Neuronal stem cell (in vitro differentiated cells): ENCODE data around the gene PNPLA7.
"Not testable (repeated sequence)": the region's sequence is repeated elsewhere in the genome, so short reads cannot be mapped to it uniquely, and the experiment has no call there.

Experiments
- DNase-seq: peaks from one replicate; pipeline ENCODE4 v3.0.0-alpha.2; 2013; ENCODE audit warnings: low spot score
- H2AFZ ChIP-seq: one replicate; pipeline ENCODE4 v1.6.1; 2013; ENCODE audit warnings: mild to moderate bottlenecking, low read length, inconsistent platforms
- H2AK5ac ChIP-seq: 2 replicates; pipeline ENCODE4 v1.6.1; 2013; ENCODE audit warnings: low read depth, mild to moderate bottlenecking, inconsistent platforms, low read length, moderate library complexity, mixed read lengths
- H2BK120ac ChIP-seq: 2 replicates; pipeline ENCODE4 v1.6.1; 2013; ENCODE audit warnings: low read depth, mild to moderate bottlenecking, inconsistent platforms, low read length, moderate library complexity, mixed read lengths
- H2BK12ac ChIP-seq: one replicate; pipeline ENCODE4 v1.6.1; 2013; ENCODE audit warnings: low read length, inconsistent platforms
- H2BK15ac ChIP-seq: 2 replicates; pipeline ENCODE4 v1.6.1; 2013; ENCODE audit warnings: mild to moderate bottlenecking, low read length, inconsistent platforms, mixed read lengths
- H2BK5ac ChIP-seq: one replicate; pipeline ENCODE4 v1.6.1; 2013; ENCODE audit warnings: inconsistent platforms, mild to moderate bottlenecking, low read length, moderate library complexity
- H3K14ac ChIP-seq: one replicate; pipeline ENCODE4 v1.6.1; 2013; ENCODE audit warnings: low read length, inconsistent platforms
- H3K18ac ChIP-seq: 2 replicates; pipeline ENCODE4 v1.6.1; 2013; ENCODE audit warnings: low read length, inconsistent platforms
- H3K23ac ChIP-seq: 2 replicates; pipeline ENCODE4 v1.6.1; 2013; ENCODE audit warnings: low read depth, mild to moderate bottlenecking, mixed read lengths, low read length, inconsistent platforms; ENCODE audit not compliant: poor library complexity
- H3K27ac ChIP-seq: replicated peaks from 3 replicates; pipeline ENCODE4 v1.5.1; 2013; ENCODE audit warnings: low read length, inconsistent platforms
- H3K27me3 ChIP-seq, 3 experiments: 2 replicates each; pipeline ENCODE4 v1.6.1; 2013; ENCODE audit warnings: low read length in 3 of 3, mild to moderate bottlenecking in 2 of 3, inconsistent platforms in 1 of 3, low read depth in 1 of 3, mixed read lengths in 1 of 3, moderate library complexity in 1 of 3; ENCODE audit not compliant: control insufficient read depth in 3 of 3, insufficient read depth in 3 of 3
- H3K36me3 ChIP-seq, 2 donors: replicated peaks in 1 of 2; 2 replicates each; pipeline ENCODE4 v1.6.1; 2013; ENCODE audit warnings: low read length in 2 of 2; ENCODE audit not compliant: control insufficient read depth in 2 of 2, insufficient read depth in 2 of 2
- H3K4ac ChIP-seq: 2 replicates; pipeline ENCODE4 v1.6.1; 2013; ENCODE audit warnings: inconsistent platforms, mild to moderate bottlenecking, low read length, moderate library complexity
- H3K4me1 ChIP-seq, 2 donors: 1 replicate in 1 of 2; 2 replicates in 1 of 2; pipeline ENCODE4 v1.6.1; 2013; ENCODE audit warnings: low read length in 2 of 2, low read depth in 1 of 2; ENCODE audit not compliant: control insufficient read depth in 2 of 2, insufficient read depth in 1 of 2
- H3K4me2 ChIP-seq: one replicate; pipeline ENCODE4 v1.6.1; 2013; ENCODE audit warnings: mild to moderate bottlenecking, low read length, inconsistent platforms; ENCODE audit not compliant: insufficient read depth, poor library complexity, severe bottlenecking
- H3K4me3 ChIP-seq, 2 donors: 2 replicates each; pipeline ENCODE4 v1.5.1; 2013; ENCODE audit warnings: low read length in 2 of 2, mild to moderate bottlenecking in 2 of 2, inconsistent platforms in 1 of 2, moderate library complexity in 1 of 2
- H3K79me1 ChIP-seq: one replicate; pipeline ENCODE4 v1.6.1; 2013; ENCODE audit warnings: low read depth, mild to moderate bottlenecking, inconsistent platforms, low read length, moderate library complexity
- H3K9ac ChIP-seq: one replicate; pipeline ENCODE4 v1.6.1; 2013; ENCODE audit warnings: mild to moderate bottlenecking, low read depth, low read length, inconsistent platforms; ENCODE audit not compliant: poor library complexity
- H3K9me3 ChIP-seq, 2 donors: replicated peaks in 1 of 2; 2 replicates each; pipeline versions ENCODE3 to v1.6.1; 2013; ENCODE audit warnings: low read length in 2 of 2, mild to moderate bottlenecking in 2 of 2, inconsistent platforms in 1 of 2, low read depth in 1 of 2, mixed read lengths in 1 of 2, moderate library complexity in 1 of 2; ENCODE audit not compliant: control insufficient read depth in 2 of 2, insufficient read depth in 1 of 2
- H4K8ac ChIP-seq: one replicate; pipeline ENCODE4 v1.6.1; 2013; ENCODE audit warnings: low read depth, mild to moderate bottlenecking, inconsistent platforms, low read length, moderate library complexity
- H4K91ac ChIP-seq: one replicate; pipeline ENCODE4 v1.6.1; 2013; ENCODE audit warnings: low read length, low read depth, mild to moderate bottlenecking, inconsistent platforms; ENCODE audit not compliant: poor library complexity
- WGBS, 2 donors: extraction: QIAGEN DNeasy Blood & Tissue Kit; methylation state at CpG; one replicate each; pipeline ENCODE4 v1.1.7; 2013; ENCODE audit warnings: missing lambda C conversion rate in 2 of 2, mixed read lengths in 1 of 2; ENCODE audit not compliant: insufficient read length in 2 of 2, insufficient replicate concordance in 1 of 2; ENCODE audit errors: extremely low coverage in 2 of 2; 5-methylcytosine and 5-hydroxymethylcytosine counted together

PNPLA7 gene

GRCh38 chr9:137450539-137451222 is 99.5 kb downstream of the PNPLA7 start:
- H2BK12ac ChIP-seq, H3K14ac ChIP-seq, DNase-seq, H4K8ac ChIP-seq, H3K23ac ChIP-seq, H3K18ac ChIP-seq, H2BK15ac ChIP-seq, H3K27me3 ChIP-seq, H3K27ac ChIP-seq, H3K4ac ChIP-seq, H2BK120ac ChIP-seq, H3K9ac ChIP-seq, H2AFZ ChIP-seq, H2AK5ac ChIP-seq, H3K4me3 ChIP-seq, H3K4me2 ChIP-seq, H4K91ac ChIP-seq, H2BK5ac ChIP-seq, H3K9me3 ChIP-seq: not testable (repeated sequence)
- no CpG with 5 or more reads among the region's 24 CpGs for WGBS, 2 donors
- Histone ChIP-seq H3K4me1 (peaks cover 5 to 16% of the 10 kb centered on the region in 2 donors), H3K36me3 (peaks cover 20 to 49% of the 10 kb centered on the region in 2 donors), H3K79me1 (peaks cover 11% of the 10 kb centered on the region)

GRCh38 chr9:137449931-137450538 is 100.2 kb downstream of the PNPLA7 start:
- Histone ChIP-seq H3K27me3 (no peaks in the 10 kb centered on the region), H3K36me3 (peaks cover 15 to 42% of the 10 kb centered on the region in 2 donors), H3K9ac (no peak overlapping the region), H4K91ac (no peak overlapping the region), H4K8ac (no peak overlapping the region), H2BK15ac (no peak overlapping the region), H2BK12ac (no peak overlapping the region), H2AK5ac (no peak overlapping the region), H2BK120ac (no peak overlapping the region), H2BK5ac (no peak overlapping the region), H3K4ac (no peak overlapping the region), H3K9me3 (no peaks in the 10 kb centered on the region), H3K23ac (no peak overlapping the region), H3K79me1 (peaks cover 10% of the 10 kb centered on the region), H2AFZ (no peak overlapping the region), H3K4me3 (no peak overlapping the region), H3K4me2 (no peak overlapping the region), H3K14ac (no peak overlapping the region), H3K18ac (no peak overlapping the region), H3K27ac (no peak overlapping the region), H3K4me1 (peaks cover 5 to 14% of the 10 kb centered on the region in 2 donors)
- DNase-seq = no peak
- no CpG with 5 or more reads among the region's 18 CpGs for WGBS, 2 donors

GRCh38 chr9:137449081-137449844 is 100.9 kb downstream of the PNPLA7 start:
- DNase-seq = no peak
- Histone ChIP-seq H3K79me1 (peaks cover 6% of the 10 kb centered on the region), H2AK5ac (no peak overlapping the region), H3K9ac (no peak overlapping the region), H3K23ac (no peak overlapping the region), H3K4ac (no peak overlapping the region), H3K9me3 (no peaks in the 10 kb centered on the region), H2BK15ac (no peak overlapping the region), H2AFZ (no peak overlapping the region), H3K4me1 (peaks cover 5 to 7% of the 10 kb centered on the region in 2 donors), H3K27ac (no peak overlapping the region), H3K27me3 (no peaks in the 10 kb centered on the region), H3K36me3 (peaks cover 15 to 35% of the 10 kb centered on the region in 2 donors), H4K8ac (no peak overlapping the region), H4K91ac (no peak overlapping the region), H3K14ac (no peak overlapping the region), H3K18ac (no peak overlapping the region), H2BK5ac (no peak overlapping the region), H3K4me3 (no peak overlapping the region), H2BK12ac (no peak overlapping the region), H3K4me2 (no peak overlapping the region), H2BK120ac (no peak overlapping the region)
- WGBS, 2 donors = no CpG with 5 or more reads among the region's 36 CpGs

- peaks cover 5 to 6% of the 10 kb centered on the region in 2 donors for H3K4me1 ChIP-seq
- no peak overlapping the region for H3K18ac ChIP-seq
- no peak overlapping the region for H4K91ac ChIP-seq
- H3K36me3 ChIP-seq = peaks cover 15 to 32% of the 10 kb centered on the region in 2 donors
- no peak overlapping the region for H3K27ac ChIP-seq
- no peak overlapping the region for H2BK15ac ChIP-seq
- H3K4me3 ChIP-seq = no peak overlapping the region
- no peak for DNase-seq
- no peak overlapping the region for H3K9ac ChIP-seq
- no peak overlapping the region for H2BK12ac ChIP-seq
- H3K9me3 ChIP-seq = no peaks in the 10 kb centered on the region
- H4K8ac ChIP-seq = no peak overlapping the region
- no CpG with 5 or more reads among the region's 16 CpGs for WGBS, 2 donors
- no peak overlapping the region for H3K23ac ChIP-seq
- H3K4me2 ChIP-seq = no peak overlapping the region
- H3K4ac ChIP-seq = no peak overlapping the region
- no peak overlapping the region for H2AK5ac ChIP-seq
- no peak overlapping the region for H2BK5ac ChIP-seq
- H3K79me1 ChIP-seq = peaks cover 5% of the 10 kb centered on the region
- no peak overlapping the region for H3K14ac ChIP-seq
- no peak overlapping the region for H2BK120ac ChIP-seq
- H2AFZ ChIP-seq = no peak overlapping the region
- no peaks in the 10 kb centered on the region for H3K27me3 ChIP-seq
Observed at GRCh38 chr9:137448602-137448962, 101.6 kb downstream of the PNPLA7 start.
